Caco-2 (cell line): ENCODE results near the gene PTPRN2. TPM values are rescaled to one million over a fixed set of nuclear protein-coding genes. Genes with fewer than 3 reads are reported as not detected.

Experiments used
- BruUV-seq: library from RNA; stranded (reverse); fragments of 400-500 nt; replicated peaks from 2 replicates; lab custom pipeline; 2021; lab: Mats Ljungman, UMichigan
- CTCF ChIA-PET: fragments of 300-600 bp; sonication (Branson Sonifier 250); formaldehyde crosslinking; loops from one replicate; lab custom pipeline; 2022; ENCODE audit warnings: antibody characterized with exemption; lab: Charles Lee
- POLR2A ChIA-PET: fragments of 300-600 bp; sonication (Branson Sonifier 250); formaldehyde crosslinking; loops from one replicate; lab custom pipeline; 2022; ENCODE audit warnings: antibody characterized with exemption; lab: Charles Lee
- DNase-seq, 2 experiments: peaks; one replicate each; pipeline versions ENCODE4 v3.0.0 to v3.0.0-alpha.2; 2020 to 2022
- H3K27me3 ChIP-seq: replicated peaks from 2 replicates; pipeline ENCODE4 v1.6.0; 2011; ENCODE audit warnings: low read length; ENCODE audit not compliant: control insufficient read depth, insufficient read depth
- H3K36me3 ChIP-seq: 2 replicates; pipeline ENCODE4 v1.5.1; 2011; ENCODE audit warnings: low read length; ENCODE audit not compliant: control insufficient read depth, insufficient read depth
- H3K4me1 ChIP-seq: fragments of 250-450 bp; sonication (Bioruptor Pico); 2 replicates; pipeline ENCODE4 v1.5.1; 2020; ENCODE audit warnings: mild to moderate bottlenecking
- H3K4me3 ChIP-seq: 2 replicates; pipeline ENCODE4 v1.5.1; 2011; ENCODE audit warnings: low read depth, mild to moderate bottlenecking, control low read depth, low read length
- H3K9me3 ChIP-seq: fragments of 250-450 bp; sonication (Bioruptor Pico); 2 replicates; pipeline ENCODE4 v1.5.1; 2020; ENCODE audit warnings: mild to moderate bottlenecking, moderate library complexity
- H3K27ac Mint-ChIP-seq: one replicate; pipeline ENCODE4 v1.8.0; 2022; ENCODE audit warnings: mixed read lengths; ENCODE audit not compliant: unreplicated experiment
- H3K27me3 Mint-ChIP-seq: one replicate; pipeline ENCODE4 v1.8.0; 2022; ENCODE audit warnings: mixed read lengths; ENCODE audit not compliant: insufficient read depth, unreplicated experiment
- H3K36me3 Mint-ChIP-seq: one replicate; pipeline ENCODE4 v1.8.0; 2022; ENCODE audit warnings: mild to moderate bottlenecking, mixed read lengths; ENCODE audit not compliant: insufficient read depth, unreplicated experiment
- H3K4me1 Mint-ChIP-seq: one replicate; pipeline ENCODE4 v1.8.0; 2022; ENCODE audit warnings: low read depth, mixed read lengths; ENCODE audit not compliant: unreplicated experiment
- H3K4me3 Mint-ChIP-seq: one replicate; pipeline ENCODE4 v1.8.0; 2022; ENCODE audit warnings: mild to moderate bottlenecking, moderate library complexity, mixed read lengths; ENCODE audit not compliant: unreplicated experiment
- H3K9me3 Mint-ChIP-seq: one replicate; pipeline ENCODE4 v1.8.0; 2022; ENCODE audit warnings: mixed read lengths; ENCODE audit not compliant: unreplicated experiment
- CTCF ChIP-seq, 2 experiments: fragments of 200-600 bp in 1 of 2; IDR thresholded peaks; 1 replicate in 1 of 2; 2 replicates in 1 of 2; pipeline versions ENCODE4 v1.5.1 to v1.8.0; 2011 to 2022; ENCODE audit warnings: antibody characterized with exemption in 1 of 2, control low read depth in 1 of 2, inconsistent platforms in 1 of 2, low read depth in 1 of 2, low read length in 1 of 2, mild to moderate bottlenecking in 1 of 2, moderate library complexity in 1 of 2; ENCODE audit not compliant: insufficient read depth in 1 of 2, severe bottlenecking in 1 of 2, unreplicated experiment in 1 of 2
- intact Hi-C: fragments of 100-400 bp; cut with micrococcal nuclease; formaldehyde crosslinking; loops from one replicate; pipeline ENCODE4 v1.10.0; 2022; ENCODE audit not compliant: unreplicated experiment
- total RNA-seq: library from RNA; stranded (reverse); gene quantifications from 2 replicates; pipeline ENCODE4 v1.2.3, GENCODE V29; 2022

Gene PTPRN2
- total RNA-seq, 1 experiment from 2014 or later, result 1.4 TPM

GRCh38 chr7:157793087-157793353 lies 794.6 kb downstream of the PTPRN2 start:
- Mint-ChIP-seq H3K27me3 (peaks cover 4% of the 10 kb centered on the region), H3K4me1 (no peaks in the 10 kb centered on the region), H3K36me3 (peaks cover 4% of the 10 kb centered on the region), H3K27ac (no peak overlapping the region), H3K4me3 (no peak overlapping the region), H3K9me3 (peaks cover 13% of the 10 kb centered on the region)
- Histone ChIP-seq H3K27me3 (no peaks in the 10 kb centered on the region), H3K4me3 (no peak overlapping the region), H3K9me3 (no peaks in the 10 kb centered on the region), H3K4me1 (no peaks in the 10 kb centered on the region), H3K36me3 (no peaks in the 10 kb centered on the region)
- no TSS peak for BruUV-seq
- CTCF ChIA-PET, result interaction anchor here (0.7 kb wide), 1 partner anchor 143 kb away, joined by 3 read pairs; no protein-coding TSS in a partner anchor
- POLR2A ChIA-PET, result no interaction called here
- intact Hi-C loops, result no loop called here
- DNase-seq, result no peak
- no peak for TF ChIP-seq CTCF (IDR thresholded peaks at IDR 0.05; ENCODE audit: insufficient read depth in 1 of 2, low read depth in 1 of 2, low read length in 1 of 2, severe bottlenecking in 1 of 2, unreplicated experiment in 1 of 2)

- H3K9me3 ChIP-seq, result no peaks in the 10 kb centered on the region
- Mint-ChIP-seq H3K4me3 (no peak overlapping the region), H3K27me3 (peaks cover 4% of the 10 kb centered on the region), H3K36me3 (peaks cover 4% of the 10 kb centered on the region), H3K27ac (no peak overlapping the region), H3K9me3 (peaks cover 13% of the 10 kb centered on the region), H3K4me1 (no peaks in the 10 kb centered on the region)
- no peak overlapping the region for H3K4me3 ChIP-seq
- ChIA-PET CTCF (interaction anchor here (0.7 kb wide), 1 partner anchor 142 kb away, joined by 3 read pairs; no protein-coding TSS in a partner anchor), POLR2A (no interaction called here)
- TF ChIP-seq CTCF (IDR thresholded peaks at IDR 0.05; ENCODE audit: insufficient read depth in 1 of 2, low read depth in 1 of 2, low read length in 1 of 2, severe bottlenecking in 1 of 2, unreplicated experiment in 1 of 2), result no peak
- intact Hi-C loops, result no loop called here
- BruUV-seq, result no TSS peak
- no peaks in the 10 kb centered on the region for H3K27me3 ChIP-seq
- no peaks in the 10 kb centered on the region for H3K4me1 ChIP-seq
- DNase-seq, result no peak
- no peaks in the 10 kb centered on the region for H3K36me3 ChIP-seq
Observed at GRCh38 chr7:157792241-157793086, 795.2 kb downstream of the PTPRN2 start.

GRCh38 chr7:157791666-157792065 lies 796.0 kb downstream of the PTPRN2 start:
- H3K27me3 Mint-ChIP-seq, result peaks cover 4% of the 10 kb centered on the region
- Histone ChIP-seq H3K9me3 (no peaks in the 10 kb centered on the region), H3K4me3 (no peak overlapping the region), H3K27me3 (no peaks in the 10 kb centered on the region), H3K36me3 (no peaks in the 10 kb centered on the region), H3K4me1 (no peaks in the 10 kb centered on the region)
- ChIA-PET CTCF (no interaction called here), POLR2A (no interaction called here)
- H3K4me3 Mint-ChIP-seq, result no peak overlapping the region
- peaks cover 4% of the 10 kb centered on the region for H3K36me3 Mint-ChIP-seq
- BruUV-seq, result no TSS peak
- intact Hi-C loops, result no loop called here
- no peak for DNase-seq
- no peak overlapping the region for H3K27ac Mint-ChIP-seq
- no peak for TF ChIP-seq CTCF (IDR thresholded peaks at IDR 0.05; ENCODE audit: insufficient read depth in 1 of 2, low read depth in 1 of 2, low read length in 1 of 2, severe bottlenecking in 1 of 2, unreplicated experiment in 1 of 2)
- H3K9me3 Mint-ChIP-seq, result peaks cover 13% of the 10 kb centered on the region
- H3K4me1 Mint-ChIP-seq, result no peaks in the 10 kb centered on the region
